ENCODE measurements around the gene SMIM33.
"Not testable (repeated sequence)": the region's sequence is repeated elsewhere in the genome, so short reads cannot be mapped to it uniquely, and the experiment has no call there.

The SMIM33 gene

DNA sequence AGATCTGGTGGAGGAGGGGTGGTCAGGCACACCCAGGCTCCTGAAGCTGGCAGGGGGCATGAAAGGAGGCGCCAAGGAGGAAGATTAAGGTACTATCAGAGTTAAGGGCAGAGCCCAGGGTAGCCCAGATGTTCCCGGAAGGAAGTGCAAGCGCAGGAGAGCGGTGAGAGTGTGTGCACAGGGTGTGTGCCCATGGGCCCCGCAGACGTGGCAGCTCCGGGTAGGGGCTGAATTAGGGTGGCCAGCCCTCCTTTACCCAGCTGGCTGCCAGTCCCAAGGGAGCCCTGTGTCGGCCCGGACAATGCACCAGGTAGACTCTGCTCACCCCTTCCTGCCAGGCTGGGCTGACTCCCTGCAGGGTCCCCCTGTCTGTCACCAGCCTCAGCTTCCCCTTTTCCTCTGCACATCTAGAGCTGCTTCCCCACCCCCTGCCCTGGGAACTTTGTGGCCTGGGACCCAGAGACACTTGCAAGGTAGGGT is at the start of gene SMIM33:
Gene SMIM33, plus strand, starts transcription at position 184 of the 480 bp plus-strand sequence. Its CDS starts 118 bp downstream, at position 302.
- no peak for DNase-seq (ENCODE audit: low read depth)

GRCh38 chr5:139422307-139422893 is 48.4 kb upstream of the SMIM33 start:
- peak; percentile 78 for DNase-seq (ENCODE audit: low read depth)

GRCh38 chr5:139425497-139425896 is 45.3 kb upstream of the SMIM33 start:
- no peak for DNase-seq (ENCODE audit: low read depth)

DNA sequence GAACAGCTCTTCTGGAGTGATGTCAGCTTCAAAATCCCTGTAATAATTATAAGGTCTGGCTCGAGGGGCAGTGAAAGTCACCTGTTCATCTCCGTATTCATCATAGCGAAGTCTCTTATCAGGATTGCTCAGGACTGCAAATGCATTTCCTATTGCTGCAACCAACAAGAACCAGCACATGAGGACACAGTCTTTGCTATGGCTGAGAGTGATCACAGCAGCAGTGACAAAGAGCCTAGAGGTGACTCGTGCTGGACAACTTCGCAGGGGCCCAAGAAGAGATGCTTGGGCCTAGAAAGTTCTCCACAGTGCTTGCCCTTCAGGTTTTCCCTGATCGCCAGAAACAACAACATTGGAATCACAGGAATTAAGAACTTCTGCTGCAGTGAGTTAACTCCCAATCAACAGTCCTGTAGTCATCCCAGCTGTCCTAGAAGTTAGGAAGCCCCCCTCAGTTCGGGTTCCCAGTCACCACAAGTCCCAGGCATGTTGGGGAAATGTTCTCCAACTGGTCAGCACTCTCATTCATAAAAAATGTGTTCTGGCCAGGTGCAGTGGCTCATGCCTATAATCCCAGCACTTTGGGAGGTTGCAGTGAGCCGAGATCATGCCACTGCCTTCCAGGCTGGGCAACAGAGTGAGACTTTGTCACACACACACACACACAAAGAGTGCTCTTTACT is 44.5 kb upstream of the SMIM33 start:
- peak; percentile 97 for DNase-seq (ENCODE audit: low read depth)

DNA sequence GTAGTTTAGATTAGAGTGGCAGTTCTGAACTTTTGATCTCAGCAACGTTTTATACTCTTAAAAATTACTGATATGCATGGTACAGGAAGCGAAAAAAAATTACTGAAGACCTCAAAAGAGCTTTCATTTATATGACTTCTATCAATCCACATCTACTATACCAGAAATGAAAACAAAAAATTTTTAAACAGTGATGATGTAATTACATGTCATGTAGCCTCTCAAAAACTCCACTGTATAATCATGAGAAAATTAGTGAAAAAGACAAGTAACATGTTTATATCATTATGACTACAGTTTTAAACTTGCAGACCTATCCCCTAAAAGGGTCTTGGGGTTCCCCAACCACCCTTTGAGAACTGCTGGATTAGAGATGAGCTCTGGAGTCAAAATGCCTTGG is 40.8 kb upstream of the SMIM33 start:
- DNase-seq (ENCODE audit: low read depth): no peak

GRCh38 chr5:139431706-139432105 is 39.1 kb upstream of the SMIM33 start:
- no peak for DNase-seq (ENCODE audit: low read depth)

GRCh38 chr5:139435676-139436075 is 35.1 kb upstream of the SMIM33 start:
- no peak for DNase-seq (ENCODE audit: low read depth)

DNA sequence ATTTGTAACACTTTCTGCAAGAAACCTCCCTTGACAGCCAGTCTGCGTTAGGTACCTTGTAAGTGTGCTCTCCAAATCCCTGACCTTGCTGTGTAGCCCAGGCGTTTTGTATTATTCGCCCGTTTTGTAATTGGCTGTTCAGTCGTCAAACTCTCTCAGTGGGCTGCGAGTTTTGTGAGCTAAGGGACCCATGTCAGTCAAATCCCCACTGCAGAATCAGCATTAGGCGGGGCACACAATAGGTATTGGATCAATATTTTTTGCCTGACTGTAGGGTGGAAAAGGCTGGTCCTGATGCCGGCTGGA is 32.1 kb upstream of the SMIM33 start:
- no peak for DNase-seq (ENCODE audit: low read depth)

GRCh38 chr5:139439013-139439903 is 31.5 kb upstream of the SMIM33 start, which contains the start of gene DNAJC18:
Gene DNAJC18 (minus strand): TSS chr5:139439525. CDS start chr5:139439445, 80 bp downstream.
- DNase-seq (ENCODE audit: low read depth): peak; percentile 91

DNA sequence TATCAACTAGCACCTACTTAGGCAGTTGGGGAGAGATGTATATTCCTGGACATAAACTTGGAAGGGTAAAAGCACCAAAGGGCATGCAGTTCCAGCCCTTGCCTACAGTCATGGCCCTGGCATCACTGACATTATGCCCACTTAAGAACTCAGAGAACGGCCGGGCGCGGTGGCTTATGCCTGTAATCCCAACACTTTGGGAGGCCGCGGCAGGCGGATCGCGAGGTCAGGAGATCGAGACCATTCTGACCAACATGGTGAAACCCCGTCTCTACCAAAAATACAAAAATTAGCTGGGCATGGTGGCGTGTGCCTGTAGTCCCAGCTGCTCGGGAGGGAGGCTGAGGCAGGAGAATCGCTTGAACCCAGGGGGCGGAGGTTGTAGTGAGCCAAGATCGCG is 30.4 kb upstream of the SMIM33 start:
- DNase-seq (ENCODE audit: low read depth): not testable (repeated sequence)

DNA sequence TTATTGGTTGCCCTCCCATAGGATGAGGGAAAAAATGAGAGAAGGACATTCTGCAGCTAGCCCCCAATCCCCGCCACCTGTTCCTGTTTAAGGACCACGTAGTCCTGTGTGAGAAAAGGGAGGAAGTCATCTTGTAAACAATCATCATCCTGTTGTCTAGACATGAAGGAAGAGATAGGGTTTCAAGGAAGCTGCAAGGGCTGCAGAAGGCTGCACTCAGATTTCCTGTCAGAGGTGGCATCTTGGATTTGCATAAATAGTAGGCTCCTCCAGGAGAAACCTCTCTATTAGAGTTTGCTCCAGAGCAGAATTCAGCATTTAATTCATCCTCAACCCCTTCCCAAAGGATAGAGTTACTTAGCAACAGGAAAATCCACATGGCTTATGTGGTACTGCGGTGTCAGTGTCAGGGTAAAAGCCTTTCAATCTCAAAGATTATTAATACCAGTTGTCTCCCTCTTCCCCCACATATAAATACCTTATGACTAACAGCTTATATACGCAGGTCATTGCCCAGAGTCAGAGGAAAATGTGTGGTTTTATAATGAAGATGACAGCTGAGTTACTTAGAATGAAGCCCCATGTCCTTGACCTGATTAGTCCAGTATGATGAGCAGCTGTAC is 26.9 kb upstream of the SMIM33 start:
- DNase-seq (ENCODE audit: low read depth): peak; percentile 94

GRCh38 chr5:139445325-139446170 is 25.3 kb upstream of the SMIM33 start:
- DNase-seq (ENCODE audit: low read depth): peak; percentile 89

DNA sequence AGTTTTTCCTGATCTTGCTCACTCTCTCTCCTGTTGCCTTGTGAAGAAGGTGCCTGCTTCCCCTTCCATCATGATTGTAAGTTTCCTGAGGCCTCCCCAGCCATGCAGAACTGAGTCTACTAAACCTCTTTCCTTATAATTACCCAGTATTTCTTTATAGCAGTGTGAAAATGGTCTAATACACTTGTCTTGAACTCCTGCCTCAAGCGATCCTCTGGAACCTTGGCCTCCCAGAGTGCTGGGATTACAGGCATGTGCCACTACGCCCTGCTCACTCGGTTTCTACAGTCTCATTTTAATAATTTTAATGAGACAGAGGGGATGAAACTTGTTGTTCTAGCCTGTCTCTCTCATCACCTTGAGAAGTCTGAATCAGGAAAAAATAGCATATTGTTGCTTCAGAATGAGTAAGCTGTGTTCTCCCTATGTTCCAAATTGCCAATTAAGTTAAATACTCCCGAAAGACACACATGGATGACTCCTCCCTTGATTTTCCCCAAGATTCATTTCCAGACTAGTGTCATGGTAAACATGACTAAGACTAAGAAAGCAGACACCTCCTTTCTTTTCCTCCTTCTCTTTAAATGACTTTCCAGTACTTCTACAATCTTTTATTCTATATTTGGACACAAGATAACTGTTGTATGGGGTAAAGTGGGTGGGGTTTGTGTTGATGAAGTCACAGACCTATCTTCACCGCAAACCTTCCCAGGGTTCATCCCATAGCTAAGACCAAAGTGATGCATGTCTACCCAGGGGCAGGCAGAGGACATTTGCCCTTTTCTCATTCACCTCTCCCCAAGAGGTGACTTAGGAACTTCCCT is 23.6 kb upstream of the SMIM33 start:
- DNase-seq (ENCODE audit: low read depth): peak; percentile 64

DNA sequence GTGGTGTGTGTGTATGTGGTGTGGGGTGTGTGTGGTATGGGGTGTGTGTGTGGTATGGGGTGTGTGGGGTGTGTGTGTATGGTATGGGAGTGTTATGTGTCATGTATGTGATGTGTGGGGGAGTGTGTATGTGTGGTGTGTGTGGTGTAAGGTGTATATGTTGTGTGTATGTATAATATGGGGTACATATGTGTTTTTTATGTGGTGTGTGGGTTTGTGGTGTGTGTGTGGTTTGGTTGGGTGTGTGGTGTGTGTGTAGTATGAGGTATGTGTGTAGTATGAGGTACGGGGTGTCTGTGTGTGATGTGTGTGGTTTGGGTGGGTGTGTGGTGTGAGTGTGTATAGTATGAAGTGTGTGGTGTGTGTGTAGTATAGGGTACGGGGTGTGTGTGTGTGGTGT is 19.6 kb upstream of the SMIM33 start:
- no peak for DNase-seq (ENCODE audit: low read depth)

GRCh38 chr5:139451878-139452660 is 18.7 kb upstream of the SMIM33 start:
- no peak for DNase-seq (ENCODE audit: low read depth)

- DNase-seq (ENCODE audit: low read depth): no peak
These were observed 16.9 kb upstream of the SMIM33 start for GRCh38 chr5:139453683-139454567.

DNA sequence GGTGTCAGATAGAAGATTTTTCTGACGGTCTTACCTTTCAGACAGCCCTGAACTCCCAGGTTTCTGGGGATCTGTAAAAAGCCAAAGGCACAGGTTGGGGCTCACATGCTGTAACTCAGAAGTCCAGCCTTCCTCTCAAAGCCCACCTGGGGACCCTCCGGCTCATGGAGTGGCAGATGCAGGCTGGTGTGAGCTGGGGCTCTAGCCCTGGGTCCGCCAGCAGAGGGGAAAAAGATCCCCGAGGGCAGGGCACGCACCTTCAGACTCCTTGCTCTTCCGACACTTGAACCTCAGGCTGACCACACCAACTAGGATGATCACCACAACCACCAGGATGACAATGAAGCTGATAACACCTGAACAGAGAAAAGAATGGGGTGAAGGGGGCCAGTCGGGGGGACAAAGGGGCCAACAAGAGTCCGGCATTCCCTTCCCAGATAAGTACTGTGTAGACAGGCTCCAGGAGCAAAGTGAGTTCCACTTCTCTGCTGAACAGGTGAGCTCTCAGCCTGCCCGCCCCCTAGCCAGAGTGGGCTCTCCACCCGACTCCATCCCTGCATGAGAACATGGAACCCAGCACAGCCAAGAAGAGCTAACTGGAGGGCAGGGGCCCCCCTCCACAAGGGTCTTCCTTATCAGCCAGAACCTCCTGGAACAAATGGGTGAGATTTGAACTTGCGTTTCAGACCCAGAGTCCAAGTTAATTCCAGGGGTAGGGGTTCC is 16.1 kb upstream of the SMIM33 start:
- DNase-seq (ENCODE audit: low read depth): no peak

GRCh38 chr5:139456776-139457175 is 14.0 kb upstream of the SMIM33 start:
- no peak for DNase-seq (ENCODE audit: low read depth)
